ENCODE results near the gene TM7SF2. TPM values are rescaled to one million over a fixed set of nuclear protein-coding genes. Genes with fewer than 3 reads are reported as not detected.

TM7SF2 gene
- polyA plus RNA-seq, 1 donor (not counting 4 experiments of a cell fraction or from before 2014, with no cell fraction given) = 9.7 TPM

DNA sequence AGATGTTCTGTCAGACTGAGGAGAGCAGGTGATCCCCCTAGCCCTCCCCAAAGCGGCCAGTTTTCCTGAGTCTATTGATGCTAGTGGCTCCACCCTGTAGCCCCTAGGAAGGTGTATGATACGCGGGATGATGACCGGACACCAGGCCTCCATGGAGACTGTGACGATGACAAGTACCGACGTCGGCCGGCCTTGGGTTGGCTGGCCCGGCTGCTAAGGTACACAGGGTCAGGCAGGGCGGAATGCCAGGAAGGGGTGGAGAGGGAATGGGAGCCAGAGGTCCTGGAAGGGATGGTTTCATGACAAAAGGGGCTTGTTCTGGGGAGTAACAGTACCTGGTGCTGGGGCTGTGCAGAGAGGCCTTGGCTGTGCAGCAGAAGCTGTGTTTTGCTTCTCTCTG is 24.5 kb upstream of the TM7SF2 start:
- Histone ChIP-seq H3K27ac (ENCODE audit: control insufficient read depth, insufficient read depth, low read length) (no peak overlapping the region), H3K9me1 (ENCODE audit: control insufficient read depth, extremely low read depth, insufficient read depth, low read length) (no peaks in the 10 kb centered on the region), H3K4me2 (ENCODE audit: control insufficient read depth, extremely low read depth, insufficient read depth, low read depth, low read length) (no peak overlapping the region), H3K79me2 (ENCODE audit: control insufficient read depth, insufficient read depth, low read length) (peaks cover 29% of the 10 kb centered on the region), H3K36me3 (ENCODE audit: control insufficient read depth in 2 of 2, extremely low read depth in 1 of 2, insufficient read depth in 2 of 2, low read length in 2 of 2) (peaks cover 19 to 28% of the 10 kb centered on the region in 2 experiments), H3K4me1 (ENCODE audit: control insufficient read depth, extremely low read depth, insufficient read depth, low read length) (peaks cover 15% of the 10 kb centered on the region), H4K20me1 (ENCODE audit: control insufficient read depth, extremely low read depth, insufficient read depth, low read length) (no peaks in the 10 kb centered on the region), H2AFZ (ENCODE audit: control insufficient read depth, low read length) (no peak overlapping the region), H3K9ac (ENCODE audit: control insufficient read depth, extremely low read depth, insufficient read depth, low read length) (no peak overlapping the region), H3K27me3 (ENCODE audit: control insufficient read depth, extremely low read depth, insufficient read depth, low read length) (no peaks in the 10 kb centered on the region), H3K4me3 (ENCODE audit: control insufficient read depth in 2 of 3, extremely low read depth in 1 of 3, insufficient read depth in 2 of 3, low read depth in 1 of 3, low read length in 3 of 3) (no peak overlapping the region), H3K9me3 (ENCODE audit: control insufficient read depth, low read depth, low read length) (no peaks in the 10 kb centered on the region)
- DNase-seq (ENCODE audit: low read depth, low spot score) (no peak), FAIRE-seq (no peak)
- dilution Hi-C loops (cut with MboI; ENCODE audit: extremely low pct_ligation_motif_present, low sequenced_read_pairs) = no loop called here
- TF ChIP-seq, protein P1, sequence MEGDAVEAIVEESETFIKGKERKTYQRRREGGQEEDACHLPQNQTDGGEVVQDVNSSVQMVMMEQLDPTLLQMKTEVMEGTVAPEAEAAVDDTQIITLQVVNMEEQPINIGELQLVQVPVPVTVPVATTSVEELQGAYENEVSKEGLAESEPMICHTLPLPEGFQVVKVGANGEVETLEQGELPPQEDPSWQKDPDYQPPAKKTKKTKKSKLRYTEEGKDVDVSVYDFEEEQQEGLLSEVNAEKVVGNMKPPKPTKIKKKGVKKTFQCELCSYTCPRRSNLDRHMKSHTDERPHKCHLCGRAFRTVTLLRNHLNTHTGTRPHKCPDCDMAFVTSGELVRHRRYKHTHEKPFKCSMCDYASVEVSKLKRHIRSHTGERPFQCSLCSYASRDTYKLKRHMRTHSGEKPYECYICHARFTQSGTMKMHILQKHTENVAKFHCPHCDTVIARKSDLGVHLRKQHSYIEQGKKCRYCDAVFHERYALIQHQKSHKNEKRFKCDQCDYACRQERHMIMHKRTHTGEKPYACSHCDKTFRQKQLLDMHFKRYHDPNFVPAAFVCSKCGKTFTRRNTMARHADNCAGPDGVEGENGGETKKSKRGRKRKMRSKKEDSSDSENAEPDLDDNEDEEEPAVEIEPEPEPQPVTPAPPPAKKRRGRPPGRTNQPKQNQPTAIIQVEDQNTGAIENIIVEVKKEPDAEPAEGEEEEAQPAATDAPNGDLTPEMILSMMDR (optimal IDR thresholded peaks at IDR 0.05 in 1 of 3, IDR thresholded peaks at IDR 0.05 in 1 of 3, conservative IDR thresholded peaks at IDR 0.05 in 1 of 3; ENCODE audit: extremely low read depth in 1 of 3, insufficient read depth in 2 of 3, low read length in 3 of 3) = no peak
- no peak for TF ChIP-seq EZH2 (IDR thresholded peaks at IDR 0.05; ENCODE audit: low read length)

DNA sequence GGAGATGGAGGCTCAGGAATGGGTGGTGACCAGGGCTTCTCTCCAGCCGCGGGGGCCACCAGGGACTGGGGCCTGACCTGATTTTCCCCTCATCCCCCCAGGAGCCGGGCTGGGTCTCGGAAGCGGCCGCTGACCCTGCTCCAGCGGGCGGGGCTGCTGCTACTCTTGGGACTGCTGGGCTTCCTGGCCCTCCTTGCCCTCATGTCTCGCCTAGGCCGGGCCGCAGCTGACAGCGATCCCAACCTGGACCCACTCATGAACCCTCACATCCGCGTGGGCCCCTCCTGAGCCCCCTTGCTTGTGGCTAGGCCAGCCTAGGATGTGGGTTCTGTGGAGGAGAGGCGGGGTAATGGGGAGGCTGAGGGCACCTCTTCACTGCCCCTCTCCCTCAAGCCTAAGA is 23.8 kb upstream of the TM7SF2 start:
- Histone ChIP-seq H3K4me3 (ENCODE audit: control insufficient read depth in 2 of 3, extremely low read depth in 1 of 3, insufficient read depth in 2 of 3, low read depth in 1 of 3, low read length in 3 of 3) (no peak overlapping the region), H3K9me1 (ENCODE audit: control insufficient read depth, extremely low read depth, insufficient read depth, low read length) (no peaks in the 10 kb centered on the region), H3K9ac (ENCODE audit: control insufficient read depth, extremely low read depth, insufficient read depth, low read length) (no peak overlapping the region), H3K9me3 (ENCODE audit: control insufficient read depth, low read depth, low read length) (no peaks in the 10 kb centered on the region), H3K27ac (ENCODE audit: control insufficient read depth, insufficient read depth, low read length) (no peak overlapping the region), H4K20me1 (ENCODE audit: control insufficient read depth, extremely low read depth, insufficient read depth, low read length) (no peaks in the 10 kb centered on the region), H2AFZ (ENCODE audit: control insufficient read depth, low read length) (no peak overlapping the region), H3K36me3 (ENCODE audit: control insufficient read depth in 2 of 2, extremely low read depth in 1 of 2, insufficient read depth in 2 of 2, low read length in 2 of 2) (peaks cover 19 to 28% of the 10 kb centered on the region in 2 experiments), H3K4me1 (ENCODE audit: control insufficient read depth, extremely low read depth, insufficient read depth, low read length) (peaks cover 12% of the 10 kb centered on the region), H3K27me3 (ENCODE audit: control insufficient read depth, extremely low read depth, insufficient read depth, low read length) (no peaks in the 10 kb centered on the region), H3K79me2 (ENCODE audit: control insufficient read depth, insufficient read depth, low read length) (peaks cover 25% of the 10 kb centered on the region), H3K4me2 (ENCODE audit: control insufficient read depth, extremely low read depth, insufficient read depth, low read depth, low read length) (no peak overlapping the region)
- FAIRE-seq (no peak), DNase-seq (ENCODE audit: low read depth, low spot score) (no peak)
- dilution Hi-C loops (cut with MboI; ENCODE audit: extremely low pct_ligation_motif_present, low sequenced_read_pairs) = no loop called here
- TF ChIP-seq, protein P1 (optimal IDR thresholded peaks at IDR 0.05 in 1 of 3, IDR thresholded peaks at IDR 0.05 in 1 of 3, conservative IDR thresholded peaks at IDR 0.05 in 1 of 3; ENCODE audit: extremely low read depth in 1 of 3, insufficient read depth in 2 of 3, low read length in 3 of 3) = no peak
- no peak for TF ChIP-seq EZH2 (IDR thresholded peaks at IDR 0.05; ENCODE audit: low read length)
